Activated CD4-positive, alpha-beta memory T cell treated with anti-CD3 and anti-CD28 coated beads, Interleukin-2, amount 10 ng/mL, durations not matched to agents 7 days and 5 days (primary cell): ENCODE data around the gene SSTR5. TPM values are rescaled to one million over a fixed set of nuclear protein-coding genes. Genes with fewer than 3 reads are reported as not detected.

Experiments
- CTCF ChIA-PET: fragments of 350-600 bp; sonication (Branson Sonifier 250); formaldehyde crosslinking; loops from one replicate; lab custom pipeline; 2021; ENCODE audit warnings: antibody characterized with exemption, inconsistent platforms; lab: Charles Lee
- POLR2A ChIA-PET: fragments of 350-600 bp; sonication (Branson Sonifier 250); formaldehyde crosslinking; loops from one replicate; lab custom pipeline; 2021; ENCODE audit warnings: antibody characterized with exemption; lab: Charles Lee
- DNase-seq: peaks from one replicate; pipeline ENCODE4 v3.0.0-alpha.2; 2020
- H3K27ac Mint-ChIP-seq: one replicate; pipeline ENCODE4 v1.8.0; 2021; ENCODE audit warnings: mild to moderate bottlenecking, mixed read lengths
- H3K27me3 Mint-ChIP-seq: one replicate; pipeline ENCODE4 v1.8.0; 2021; ENCODE audit warnings: mixed read lengths
- H3K36me3 Mint-ChIP-seq: one replicate; pipeline ENCODE4 v1.8.0; 2021; ENCODE audit warnings: low read depth, mixed read lengths
- H3K4me1 Mint-ChIP-seq: one replicate; pipeline ENCODE4 v1.8.0; 2021; ENCODE audit warnings: mixed read lengths
- H3K4me3 Mint-ChIP-seq: one replicate; pipeline ENCODE4 v1.8.0; 2021; ENCODE audit warnings: mild to moderate bottlenecking, mixed read lengths
- H3K9me3 Mint-ChIP-seq: one replicate; pipeline ENCODE4 v1.8.0; 2021; ENCODE audit warnings: mixed read lengths
- total RNA-seq, 2 experiments: library from RNA; stranded (reverse); gene quantifications; one replicate each; pipeline ENCODE4 v1.2.3, GENCODE V29; 2021

SSTR5 gene
- total RNA-seq, 2 experiments from 2014 or later: not detected

GRCh38 chr16:1075546-1075945, 3.0 kb downstream of the SSTR5 start:
- H3K4me1 Mint-ChIP-seq: no peaks in the 10 kb centered on the region
- no peak for DNase-seq
- H3K4me3 Mint-ChIP-seq: no peak overlapping the region
- H3K9me3 Mint-ChIP-seq: no peaks in the 10 kb centered on the region
- ChIA-PET CTCF (no interaction called here), POLR2A (no interaction called here)
- no peak overlapping the region for H3K27ac Mint-ChIP-seq
- no peaks in the 10 kb centered on the region for H3K36me3 Mint-ChIP-seq
- peaks cover 4% of the 10 kb centered on the region for H3K27me3 Mint-ChIP-seq

- H3K27ac Mint-ChIP-seq: no peak overlapping the region
- POLR2A ChIA-PET: no interaction called here
- CTCF ChIA-PET: no interaction called here
- no peaks in the 10 kb centered on the region for H3K36me3 Mint-ChIP-seq
- peaks cover 4% of the 10 kb centered on the region for H3K27me3 Mint-ChIP-seq
- H3K4me3 Mint-ChIP-seq: no peak overlapping the region
- no peaks in the 10 kb centered on the region for H3K4me1 Mint-ChIP-seq
- no peak for DNase-seq
- H3K9me3 Mint-ChIP-seq: no peaks in the 10 kb centered on the region
Observed at GRCh38 chr16:1076801-1077576, 4.4 kb downstream of the SSTR5 start.

GRCh38 chr16:1077877-1078578, 5.5 kb downstream of the SSTR5 start:
- ChIA-PET POLR2A (no interaction called here), CTCF (no interaction called here)
- DNase-seq: no peak
- no peaks in the 10 kb centered on the region for H3K27me3 Mint-ChIP-seq
- no peak overlapping the region for H3K27ac Mint-ChIP-seq
- H3K36me3 Mint-ChIP-seq: no peaks in the 10 kb centered on the region
- no peaks in the 10 kb centered on the region for H3K4me1 Mint-ChIP-seq
- H3K4me3 Mint-ChIP-seq: no peak overlapping the region
- no peaks in the 10 kb centered on the region for H3K9me3 Mint-ChIP-seq

GRCh38 chr16:1078579-1079021, 6.1 kb downstream of the SSTR5 start:
- DNase-seq: no peak
- Mint-ChIP-seq H3K9me3 (no peaks in the 10 kb centered on the region), H3K36me3 (no peaks in the 10 kb centered on the region), H3K27ac (no peak overlapping the region), H3K4me3 (no peak overlapping the region), H3K4me1 (no peaks in the 10 kb centered on the region), H3K27me3 (no peaks in the 10 kb centered on the region)
- ChIA-PET POLR2A (no interaction called here), CTCF (no interaction called here)

GRCh38 chr16:1079341-1079740, 6.8 kb downstream of the SSTR5 start:
- H3K27me3 Mint-ChIP-seq: no peaks in the 10 kb centered on the region
- POLR2A ChIA-PET: no interaction called here
- H3K9me3 Mint-ChIP-seq: no peaks in the 10 kb centered on the region
- DNase-seq: no peak
- CTCF ChIA-PET: no interaction called here
- H3K4me3 Mint-ChIP-seq: no peak overlapping the region
- no peak overlapping the region for H3K27ac Mint-ChIP-seq
- H3K36me3 Mint-ChIP-seq: no peaks in the 10 kb centered on the region
- no peaks in the 10 kb centered on the region for H3K4me1 Mint-ChIP-seq

- Mint-ChIP-seq H3K9me3 (peaks cover under 1% of the 10 kb centered on the region), H3K27ac (no peak overlapping the region), H3K27me3 (no peaks in the 10 kb centered on the region), H3K4me3 (no peak overlapping the region), H3K36me3 (no peaks in the 10 kb centered on the region), H3K4me1 (no peaks in the 10 kb centered on the region)
- POLR2A ChIA-PET: no interaction called here
- DNase-seq: no peak
- CTCF ChIA-PET: no interaction called here
Observed at GRCh38 chr16:1079786-1080525, 7.4 kb downstream of the SSTR5 start.

GRCh38 chr16:1080801-1081733, 8.5 kb downstream of the SSTR5 start:
- CTCF ChIA-PET: no interaction called here
- H3K27me3 Mint-ChIP-seq: no peaks in the 10 kb centered on the region

GRCh38 chr16:1081734-1082265, 9.3 kb downstream of the SSTR5 start:
- Mint-ChIP-seq H3K9me3 (peaks cover 10% of the 10 kb centered on the region), H3K36me3 (no peaks in the 10 kb centered on the region), H3K27ac (no peak overlapping the region), H3K4me3 (no peak overlapping the region), H3K4me1 (no peaks in the 10 kb centered on the region), H3K27me3 (no peaks in the 10 kb centered on the region)
- DNase-seq: no peak
- ChIA-PET CTCF (no interaction called here), POLR2A (no interaction called here)

More at GRCh38 chr16:1080801-1081733, 8.5 kb downstream of the SSTR5 start:
- Mint-ChIP-seq H3K4me3 (no peak overlapping the region), H3K27ac (no peak overlapping the region), H3K36me3 (no peaks in the 10 kb centered on the region), H3K4me1 (no peaks in the 10 kb centered on the region), H3K9me3 (peaks cover 10% of the 10 kb centered on the region)
- no peak for DNase-seq
- POLR2A ChIA-PET: no interaction called here

GRCh38 chr16:1082266-1082951, 9.9 kb downstream of the SSTR5 start:
- ChIA-PET POLR2A (no interaction called here), CTCF (no interaction called here)
- H3K27me3 Mint-ChIP-seq: no peaks in the 10 kb centered on the region
- no peak overlapping the region for H3K4me3 Mint-ChIP-seq
- no peaks in the 10 kb centered on the region for H3K4me1 Mint-ChIP-seq
- H3K27ac Mint-ChIP-seq: no peak overlapping the region
- no peak for DNase-seq
- H3K9me3 Mint-ChIP-seq: peaks cover 10% of the 10 kb centered on the region
- H3K36me3 Mint-ChIP-seq: no peaks in the 10 kb centered on the region

GRCh38 chr16:1082952-1083675, 10.6 kb downstream of the SSTR5 start:
- ChIA-PET POLR2A (no interaction called here), CTCF (no interaction called here)
- no peak for DNase-seq
- no peaks in the 10 kb centered on the region for H3K36me3 Mint-ChIP-seq
- no peak overlapping the region for H3K27ac Mint-ChIP-seq
- no peaks in the 10 kb centered on the region for H3K4me1 Mint-ChIP-seq
- H3K4me3 Mint-ChIP-seq: no peak overlapping the region
- H3K27me3 Mint-ChIP-seq: no peaks in the 10 kb centered on the region
- peaks cover 10% of the 10 kb centered on the region for H3K9me3 Mint-ChIP-seq

GRCh38 chr16:1084971-1085370, 12.4 kb downstream of the SSTR5 start:
- no peak for DNase-seq
- Mint-ChIP-seq H3K4me1 (no peaks in the 10 kb centered on the region), H3K36me3 (no peaks in the 10 kb centered on the region), H3K27ac (no peak overlapping the region), H3K9me3 (peaks cover 10% of the 10 kb centered on the region), H3K27me3 (no peaks in the 10 kb centered on the region), H3K4me3 (no peak overlapping the region)
- POLR2A ChIA-PET: no interaction called here
- CTCF ChIA-PET: no interaction called here
